ENCODE measurements around the gene TMEM119.
"Not testable (repeated sequence)": the region's sequence is repeated elsewhere in the genome, so short reads cannot be mapped to it uniquely, and the experiment has no call there.

TMEM119 gene

DNA sequence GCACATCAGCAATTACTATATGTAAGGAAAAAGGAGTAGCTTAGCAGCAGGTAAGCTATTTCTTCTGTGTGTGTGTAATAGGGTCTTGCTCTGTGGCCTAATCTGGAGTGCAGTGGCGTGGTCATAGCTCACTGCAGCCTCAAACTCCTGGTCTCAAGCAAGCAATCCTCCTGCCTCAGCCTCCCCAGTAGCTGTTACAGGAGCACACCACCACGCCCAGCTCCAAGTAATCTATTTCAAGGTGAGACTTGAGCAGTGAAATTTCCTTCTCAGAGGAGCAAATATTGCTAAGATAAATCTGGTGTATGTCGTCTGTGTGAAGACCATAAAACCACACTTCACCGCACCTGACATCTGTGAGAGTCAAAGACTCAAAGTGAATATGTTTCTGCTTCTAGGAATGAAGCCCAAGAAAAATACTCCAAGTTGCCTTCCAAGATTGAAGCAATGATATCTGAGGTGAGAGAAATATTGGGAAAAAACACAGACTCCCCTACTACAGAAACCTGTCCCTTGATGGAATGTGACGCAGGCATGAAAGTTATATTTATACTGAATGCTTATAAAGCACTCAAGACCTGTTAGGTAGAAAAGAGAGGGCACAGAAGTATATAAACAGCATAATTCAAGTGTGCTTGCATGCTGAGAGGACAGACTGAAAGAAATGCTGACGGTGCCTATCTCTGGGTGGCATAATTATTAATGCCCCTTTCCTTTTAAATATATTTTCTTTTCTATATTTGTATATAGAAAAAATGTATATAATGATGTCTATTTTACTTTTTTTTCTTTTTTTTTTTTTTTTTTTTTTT, 38.3 kb upstream of the TMEM119 start:
- H3K27ac ChIP-seq: no peak overlapping the region
- TF ChIP-seq, protein P1, sequence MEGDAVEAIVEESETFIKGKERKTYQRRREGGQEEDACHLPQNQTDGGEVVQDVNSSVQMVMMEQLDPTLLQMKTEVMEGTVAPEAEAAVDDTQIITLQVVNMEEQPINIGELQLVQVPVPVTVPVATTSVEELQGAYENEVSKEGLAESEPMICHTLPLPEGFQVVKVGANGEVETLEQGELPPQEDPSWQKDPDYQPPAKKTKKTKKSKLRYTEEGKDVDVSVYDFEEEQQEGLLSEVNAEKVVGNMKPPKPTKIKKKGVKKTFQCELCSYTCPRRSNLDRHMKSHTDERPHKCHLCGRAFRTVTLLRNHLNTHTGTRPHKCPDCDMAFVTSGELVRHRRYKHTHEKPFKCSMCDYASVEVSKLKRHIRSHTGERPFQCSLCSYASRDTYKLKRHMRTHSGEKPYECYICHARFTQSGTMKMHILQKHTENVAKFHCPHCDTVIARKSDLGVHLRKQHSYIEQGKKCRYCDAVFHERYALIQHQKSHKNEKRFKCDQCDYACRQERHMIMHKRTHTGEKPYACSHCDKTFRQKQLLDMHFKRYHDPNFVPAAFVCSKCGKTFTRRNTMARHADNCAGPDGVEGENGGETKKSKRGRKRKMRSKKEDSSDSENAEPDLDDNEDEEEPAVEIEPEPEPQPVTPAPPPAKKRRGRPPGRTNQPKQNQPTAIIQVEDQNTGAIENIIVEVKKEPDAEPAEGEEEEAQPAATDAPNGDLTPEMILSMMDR (IDR thresholded peaks at IDR 0.05): no peak
- no peaks in the 10 kb centered on the region for H3K36me3 ChIP-seq
- H3K9me3 ChIP-seq: no peaks in the 10 kb centered on the region
- peak in 1 of 2 donors; percentile 49 for DNase-seq
- H3K4me3 ChIP-seq: no peak overlapping the region
- intact Hi-C loops (cut with DNase I; ENCODE audit: low total_unique reads): no loop called here
- peaks cover 0 to 21% of the 10 kb centered on the region in 2 donors for H3K27me3 ChIP-seq
- H3K4me1 ChIP-seq: peaks cover 0 to 16% (median 12%) of the 10 kb centered on the region in 4 donors

DNA sequence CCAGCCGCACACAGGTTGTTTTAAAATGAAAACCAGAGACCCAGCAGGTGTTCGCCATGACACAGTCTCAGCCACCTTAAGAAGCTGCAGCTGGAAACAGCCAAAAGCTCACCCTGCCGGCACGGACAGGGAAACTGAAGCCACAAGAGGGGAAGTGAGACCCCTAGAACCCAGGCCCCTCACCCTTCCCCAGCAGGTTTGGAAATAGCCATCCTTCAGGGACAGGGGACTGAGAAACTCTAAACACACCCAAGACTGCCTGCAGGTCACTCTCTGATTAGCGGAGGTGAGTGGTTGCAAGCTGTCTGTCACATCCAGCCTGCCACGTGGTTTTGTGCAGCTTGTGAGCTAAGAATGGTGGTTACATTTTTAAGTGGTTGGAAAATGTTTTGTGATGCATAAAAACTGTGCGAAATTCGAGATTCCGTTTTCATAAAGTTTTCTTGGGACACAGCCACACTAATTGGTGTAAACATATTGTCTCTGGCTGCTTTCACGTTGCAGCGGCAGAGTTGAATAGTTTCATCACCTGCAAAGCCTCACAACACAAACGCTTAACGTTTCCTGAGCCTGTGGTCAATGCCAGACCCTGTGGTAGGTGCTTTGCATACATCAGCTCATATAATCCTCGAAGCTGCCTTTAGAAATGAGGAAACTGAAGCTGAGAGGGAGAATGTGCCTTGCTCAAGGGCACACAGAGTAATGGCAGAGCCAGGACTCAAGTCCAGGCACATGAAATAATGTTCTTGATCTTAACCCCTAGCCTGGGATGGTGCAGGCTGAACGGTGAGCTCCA, 37.5 kb upstream of the TMEM119 start:
- H3K4me3 ChIP-seq: no peak overlapping the region
- no peaks in the 10 kb centered on the region for H3K36me3 ChIP-seq
- intact Hi-C loops (cut with DNase I; ENCODE audit: low total_unique reads): no loop called here
- no peaks in the 10 kb centered on the region for H3K9me3 ChIP-seq
- peaks cover 0 to 15% (median 11%) of the 10 kb centered on the region in 4 donors for H3K4me1 ChIP-seq
- H3K27me3 ChIP-seq: peaks cover 0 to 21% of the 10 kb centered on the region in 2 donors
- TF ChIP-seq, protein P1 (IDR thresholded peaks at IDR 0.05): no peak
- H3K27ac ChIP-seq: no peak overlapping the region
- DNase-seq: peak in 1 of 2 donors; percentile 19

DNA sequence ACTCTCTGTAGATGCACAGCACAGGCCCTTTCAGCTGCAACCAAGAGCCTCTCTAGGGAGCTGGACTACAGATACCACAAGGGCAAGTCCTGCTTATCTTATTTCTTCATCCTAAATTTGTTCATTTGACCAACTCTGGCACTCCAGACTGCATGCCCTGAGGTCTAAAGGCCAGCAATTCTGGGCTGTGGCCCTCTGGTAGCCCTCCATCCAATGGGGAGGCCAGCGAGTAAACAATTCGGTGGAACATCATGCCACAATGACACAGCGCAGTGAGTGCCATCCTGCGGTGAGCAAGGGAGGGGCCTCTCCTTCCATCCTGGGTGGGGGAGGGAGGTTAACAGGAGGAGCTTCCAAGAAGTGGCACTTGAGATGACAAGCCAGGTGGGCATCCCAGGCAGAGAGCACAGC, 36.5 kb upstream of the TMEM119 start:
- H3K4me1 ChIP-seq: peaks cover 0 to 19% (median 12%) of the 10 kb centered on the region in 4 donors
- H3K27me3 ChIP-seq: peaks cover 0 to 21% of the 10 kb centered on the region in 2 donors
- peak in 1 of 2 donors; percentile 61 for DNase-seq
- H3K4me3 ChIP-seq: no peak overlapping the region
- intact Hi-C loops (cut with DNase I; ENCODE audit: low total_unique reads): no loop called here
- H3K36me3 ChIP-seq: no peaks in the 10 kb centered on the region
- no peak overlapping the region for H3K27ac ChIP-seq
- TF ChIP-seq, protein P1 (IDR thresholded peaks at IDR 0.05): no peak
- H3K9me3 ChIP-seq: no peaks in the 10 kb centered on the region

DNA sequence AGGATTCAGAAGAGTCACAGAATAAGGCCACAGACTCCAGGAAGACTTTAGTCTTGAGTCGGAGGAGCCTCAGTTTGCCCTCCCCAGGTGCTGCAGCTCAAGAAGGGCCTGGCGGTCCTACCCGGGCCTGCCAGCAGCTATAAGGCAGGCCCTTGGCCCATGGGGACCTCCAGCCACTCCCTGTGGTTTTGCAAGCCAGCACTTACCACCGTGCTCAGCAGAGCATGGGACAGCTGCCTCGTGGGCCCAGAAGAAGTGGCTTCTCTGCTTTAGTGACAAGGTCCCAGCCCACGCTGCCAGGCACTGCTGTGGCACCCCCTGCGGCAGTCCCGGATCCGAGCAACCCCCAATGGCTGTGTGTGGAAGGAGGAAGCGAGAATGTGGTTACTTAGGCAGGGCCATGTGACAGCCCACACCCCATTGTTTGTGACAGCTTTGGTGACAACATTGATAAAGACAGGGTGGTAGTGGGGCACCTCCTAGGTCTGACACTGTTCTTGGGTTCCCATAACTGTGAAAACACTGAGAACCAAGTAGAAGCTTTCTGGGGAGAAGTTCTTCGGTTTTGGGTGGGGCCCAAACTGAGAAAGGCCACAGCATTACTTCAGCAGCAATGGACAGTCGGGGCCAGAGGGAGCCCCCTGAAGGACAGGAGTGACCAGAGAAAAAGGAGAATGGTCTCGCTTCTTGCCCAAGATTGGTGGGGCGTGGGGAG, 35.8 kb upstream of the TMEM119 start, which contains the start of gene SELPLG:
Gene SELPLG, minus strand, starts transcription at position 361 of the 715 bp plus-strand sequence. CDS start 9,587 bp downstream, outside the sequence.
- Histone ChIP-seq H3K4me1 (peaks cover 0 to 16% (median 10%) of the 10 kb centered on the region in 4 donors), H3K36me3 (no peaks in the 10 kb centered on the region), H3K27ac (no peak within 1 kb of the TSS), H3K4me3 (peak within 1 kb of the TSS; percentile 14 to 19), H3K9me3 (no peaks in the 10 kb centered on the region), H3K27me3 (peaks cover 0 to 21% of the 10 kb centered on the region in 2 donors)
- peak; percentile 71 to 80 for DNase-seq
- TF ChIP-seq, protein P1 (IDR thresholded peaks at IDR 0.05): no peak
- intact Hi-C loops (cut with DNase I; ENCODE audit: low total_unique reads): no loop called here

DNA sequence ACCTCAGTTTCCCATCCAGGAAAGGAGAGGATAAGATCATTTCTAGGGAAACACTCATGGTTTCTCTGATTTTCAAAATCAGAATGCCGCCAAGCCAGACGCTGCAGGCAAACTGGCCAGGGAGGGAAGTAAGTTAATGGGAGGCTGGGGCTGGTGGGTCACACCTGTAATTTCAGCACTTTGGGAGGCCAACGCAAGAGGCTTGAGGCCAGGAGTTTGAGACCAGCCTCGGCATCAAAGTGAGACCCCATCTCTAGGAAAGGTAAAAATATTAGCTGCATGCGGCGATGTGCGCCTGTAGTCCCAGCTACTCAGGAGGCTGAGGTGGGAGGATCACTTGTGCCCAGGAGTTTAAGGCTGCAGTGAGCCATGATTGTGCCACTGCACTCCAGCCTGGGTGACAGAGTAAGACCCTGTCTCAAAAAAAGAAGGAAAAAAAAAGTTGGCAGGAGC, 35.2 kb upstream of the TMEM119 start:
- no peaks in the 10 kb centered on the region for H3K9me3 ChIP-seq
- peaks cover 0 to 21% of the 10 kb centered on the region in 2 donors for H3K27me3 ChIP-seq
- peaks cover 0 to 10% (median 4%) of the 10 kb centered on the region in 4 donors for H3K4me1 ChIP-seq
- TF ChIP-seq, protein P1 (IDR thresholded peaks at IDR 0.05): no peak
- DNase-seq: peak in 1 of 2 donors; percentile 31
- H3K27ac ChIP-seq: no peak overlapping the region
- peak overlapping the region; percentile 14 to 19 for H3K4me3 ChIP-seq
- intact Hi-C loops (cut with DNase I; ENCODE audit: low total_unique reads): no loop called here
- no peaks in the 10 kb centered on the region for H3K36me3 ChIP-seq

DNA sequence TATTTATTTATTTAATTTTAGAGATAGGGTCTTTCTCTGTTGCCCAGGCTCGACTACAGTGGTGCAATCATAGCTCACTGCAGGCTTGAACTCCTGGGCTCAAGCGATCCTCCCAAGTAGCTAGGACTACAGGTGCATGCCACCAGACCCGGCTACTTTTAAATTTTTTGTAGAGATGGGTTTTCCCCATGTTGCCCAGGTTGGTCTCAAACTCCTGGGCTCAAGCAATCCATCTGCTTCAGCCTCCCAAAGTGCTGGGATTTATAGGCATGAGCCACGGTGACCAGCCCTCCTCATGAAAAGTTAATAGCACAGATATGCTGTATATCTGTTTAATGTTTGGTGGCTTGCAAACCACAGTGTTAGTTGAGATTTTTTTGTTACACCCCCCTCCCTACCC, 33.4 kb upstream of the TMEM119 start:
- H3K27me3 ChIP-seq: peaks cover 0 to 21% of the 10 kb centered on the region in 2 donors
- H3K4me3 ChIP-seq; H3K27ac ChIP-seq; H3K4me1 ChIP-seq; intact Hi-C loops (cut with DNase I; ENCODE audit: low total_unique reads); H3K36me3 ChIP-seq; DNase-seq; H3K9me3 ChIP-seq: not testable (repeated sequence)
